ENCODE data around the gene GPHN.

- TF ChIP-seq BCLAF1 (IDR thresholded peaks at IDR 0.05) (no peak), SMC3 (IDR thresholded peaks at IDR 0.05; ENCODE audit: borderline replicate concordance, low read length) (no peak), HDAC2 (IDR thresholded peaks at IDR 0.05) (no peak), RFX5 (IDR thresholded peaks at IDR 0.05; ENCODE audit: low read depth, low read length) (no peak), CTCF (IDR thresholded peaks at IDR 0.05 in 2 of 3, conservative IDR thresholded peaks at IDR 0.05 in 1 of 3; ENCODE audit: control insufficient read depth in 2 of 3, extremely low read depth in 1 of 3, insufficient read depth in 1 of 3, low read depth in 3 of 3, low read length in 3 of 3) (no peak), EGR1 (IDR thresholded peaks at IDR 0.05; ENCODE audit: borderline replicate concordance in 1 of 2, low read depth in 2 of 2, low read length in 2 of 2) (no peak), TAF1 (IDR thresholded peaks at IDR 0.05; ENCODE audit: borderline replicate concordance, low read depth, low read length) (no peak), CEBPZ (IDR thresholded peaks at IDR 0.05; ENCODE audit: low read depth, low read length) (no peak), PML (IDR thresholded peaks at IDR 0.05; ENCODE audit: low read length) (no peak), NFYA (IDR thresholded peaks at IDR 0.05; ENCODE audit: borderline replicate concordance, low read depth, low read length) (no peak), NFYB (IDR thresholded peaks at IDR 0.05; ENCODE audit: insufficient read depth, low read depth, low read length) (no peak), ZBTB33 (IDR thresholded peaks at IDR 0.05) (no peak), PAX5 (IDR thresholded peaks at IDR 0.05; ENCODE audit: borderline replicate concordance, low read depth, low read length) (no peak)
These were observed 410.6 kb downstream of the GPHN start for GRCh38 chr14:66918527-66918926.
